Body of pancreas (tissue), 4 donors: Measurements from ENCODE around the gene MMP17. TPM values are rescaled to one million over a fixed set of nuclear protein-coding genes. Genes with fewer than 3 reads are reported as not detected.
A peak's percentile ranks its signal among the peaks of the same experiment; 100 is the strongest.

Experiments
- ATAC-seq: fragments of 150-250 bp; one replicate; pipeline ENCODE4 v1.9.1; 2016
- DNase-seq, 4 donors: peaks; one replicate each; pipeline ENCODE4 v3.0.0-alpha.2; 2019
- H3K27ac ChIP-seq, 4 donors: fragments of 200-600 bp; sonication (generic); 1 replicate in 3 of 4; 2 replicates in 1 of 4; pipeline versions ENCODE4 v1.5.1 to v1.6.1; 2016 to 2019; ENCODE audit warnings: mild to moderate bottlenecking in 1 of 4, mixed read lengths in 1 of 4, moderate library complexity in 1 of 4
- H3K27me3 ChIP-seq, 2 donors: fragments of 200-600 bp; sonication (generic); one replicate each; pipeline ENCODE4 v1.6.0; 2016; ENCODE audit warnings: mild to moderate bottlenecking in 1 of 2
- H3K36me3 ChIP-seq, 2 donors: fragments of 200-600 bp; sonication (generic); replicated peaks in 1 of 2; 2 replicates each; pipeline ENCODE4 v1.5.1; 2016; ENCODE audit warnings: low read depth in 2 of 2; ENCODE audit not compliant: insufficient read depth in 1 of 2
- H3K4me1 ChIP-seq: fragments of 200-600 bp; sonication (generic); one replicate; pipeline ENCODE4 v1.6.0; 2016
- H3K4me3 ChIP-seq, 2 donors: fragments of 200-600 bp; sonication (generic); 1 replicate in 1 of 2; 2 replicates in 1 of 2; pipeline ENCODE4 v1.5.1; 2016 to 2019
- H3K9me3 ChIP-seq, 3 donors: fragments of 200-600 bp; sonication (generic); 1 replicate in 2 of 3; 2 replicates in 1 of 3; pipeline ENCODE4 v1.5.1; 2016
- CTCF ChIP-seq, 7 experiments: fragments of 450-650 bp in 4 of 7; fragments of 200-600 bp in 3 of 7; sonication (generic) in 3 of 7; IDR thresholded peaks; one replicate each; pipeline ENCODE4 v1.5.1; 2016 to 2019; ENCODE audit warnings: antibody characterized with exemption in 7 of 7
- POLR2A ChIP-seq, 3 donors: fragments of 450-650 bp; IDR thresholded peaks; one replicate each; pipeline ENCODE4 v1.6.1; 2016; ENCODE audit warnings: antibody characterized with exemption in 3 of 3, mild to moderate bottlenecking in 2 of 3
- WGBS, 2 donors: methylation state at CpG; one replicate each; pipeline ENCODE4 v1.1.5; 2017; 5-methylcytosine and 5-hydroxymethylcytosine counted together
- intact Hi-C: fragments of 100-400 bp; cut with DNase I; formaldehyde crosslinking; loops from one replicate; pipeline ENCODE4 v1.15.1; 2023
- total RNA-seq, 2 donors: library from RNA; depleted of rRNA; stranded (reverse); fragments of >200 nt; gene quantifications; one replicate each; pipeline ENCODE4 v1.1.0, GENCODE V29; 2016

The MMP17 gene
- total RNA-seq, 2 donors from 2014 or later: 2.6 to 6.7 TPM

GRCh38 chr12:131857908-131858850 is 30.0 kb downstream of the MMP17 start:
- DNase-seq (no peak), ATAC-seq (no peak)
- Histone ChIP-seq H3K36me3 (no peaks in the 10 kb centered on the region), H3K4me1 (no peaks in the 10 kb centered on the region), H3K4me3 (no peak overlapping the region), H3K9me3 (no peaks in the 10 kb centered on the region), H3K27ac (no peak overlapping the region), H3K27me3 (no peaks in the 10 kb centered on the region)
- WGBS, 2 donors: 72 to 76% methylated on average over 19 to 20 of the region's 21 CpGs
- TF ChIP-seq POLR2A (IDR thresholded peaks at IDR 0.05) (no peak), CTCF (IDR thresholded peaks at IDR 0.05) (no peak)
- intact Hi-C loops: loop anchor here (10.0 kb wide), 1 partner anchor 137 kb away; no protein-coding TSS in a partner anchor

- no peak for TF ChIP-seq CTCF (IDR thresholded peaks at IDR 0.05)
- no peak for TF ChIP-seq POLR2A (IDR thresholded peaks at IDR 0.05)
- Histone ChIP-seq H3K27ac (no peak overlapping the region), H3K4me3 (no peak overlapping the region), H3K36me3 (no peaks in the 10 kb centered on the region), H3K9me3 (no peaks in the 10 kb centered on the region), H3K27me3 (no peaks in the 10 kb centered on the region), H3K4me1 (no peaks in the 10 kb centered on the region)
- intact Hi-C loops: no loop called here
- WGBS, 2 donors: 31 to 33% methylated on average over 7 to 22 of the region's 22 CpGs
- ATAC-seq (no peak), DNase-seq (peak in 3 of 4 donors; percentile 22 to 38 (median 36))
These were observed 32.5 kb downstream of the MMP17 start for GRCh38 chr12:131860472-131861260.

DNA sequence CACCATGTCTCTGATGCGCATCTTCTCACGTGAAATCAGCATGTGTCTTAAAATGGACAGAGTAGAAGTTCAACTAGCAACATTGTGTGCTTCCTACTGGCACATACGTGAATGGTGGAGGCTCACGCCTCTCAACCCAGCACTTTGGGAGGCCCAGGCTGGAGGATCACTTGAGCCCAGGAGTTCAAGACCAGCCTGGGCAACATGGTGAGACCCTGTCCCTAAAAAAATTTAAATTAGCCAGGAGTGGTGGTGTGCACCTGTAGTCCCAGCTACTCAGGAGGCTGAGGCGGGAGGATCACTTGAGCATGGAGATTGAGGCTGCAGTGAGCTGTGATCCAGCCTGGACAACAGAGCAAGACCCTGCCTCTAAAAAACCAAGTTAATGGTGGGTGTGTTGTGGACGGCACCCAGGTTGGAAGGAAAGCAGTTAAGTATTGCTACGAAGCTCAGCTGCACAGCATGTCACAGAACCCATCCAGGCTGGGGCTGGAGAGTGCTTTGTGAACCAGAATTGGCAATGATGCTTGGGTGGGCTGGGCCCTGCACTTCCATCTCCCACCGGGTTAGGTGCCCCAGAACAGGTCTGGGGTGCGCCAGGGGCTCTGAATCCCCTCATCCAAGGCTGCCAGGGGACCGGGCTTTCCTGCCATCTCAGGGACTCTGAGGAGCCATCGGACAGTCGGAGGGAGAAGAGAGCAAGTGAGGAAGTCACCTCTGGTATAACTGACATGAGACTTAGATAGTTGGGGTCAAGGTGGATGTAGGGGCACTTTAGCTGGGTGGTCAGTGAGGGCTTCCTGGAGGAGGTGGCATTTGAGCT is 33.3 kb downstream of the MMP17 start:
- TF ChIP-seq POLR2A (IDR thresholded peaks at IDR 0.05): no peak
- no peak for TF ChIP-seq CTCF (IDR thresholded peaks at IDR 0.05)
- no peak for DNase-seq
- intact Hi-C loops: no loop called here

GRCh38 chr12:131862084-131862441 is 33.9 kb downstream of the MMP17 start:
- DNase-seq: no peak
- Histone ChIP-seq H3K9me3 (no peaks in the 10 kb centered on the region), H3K4me3 (no peak overlapping the region), H3K27ac (no peak overlapping the region), H3K4me1 (no peaks in the 10 kb centered on the region), H3K27me3 (no peaks in the 10 kb centered on the region), H3K36me3 (no peaks in the 10 kb centered on the region)
- 47 to 57% methylated on average over 4 of the region's 4 CpGs for WGBS, 2 donors
- intact Hi-C loops: no loop called here
- ATAC-seq: no peak
- TF ChIP-seq POLR2A (IDR thresholded peaks at IDR 0.05): no peak
- no peak for TF ChIP-seq CTCF (IDR thresholded peaks at IDR 0.05)

More for the DNA sequence above, 33.3 kb downstream of the MMP17 start:
- WGBS, 2 donors: 81 to 87% methylated on average over 8 to 12 of the region's 12 CpGs
- no peak for ATAC-seq
- Histone ChIP-seq H3K27me3 (no peaks in the 10 kb centered on the region), H3K4me3 (no peak overlapping the region), H3K27ac (no peak overlapping the region), H3K9me3 (no peaks in the 10 kb centered on the region), H3K4me1 (no peaks in the 10 kb centered on the region), H3K36me3 (no peaks in the 10 kb centered on the region)
